Measurements from ENCODE around the gene CSRNP3. TPM values are rescaled to one million over a fixed set of nuclear protein-coding genes. Genes with fewer than 3 reads are reported as not detected.

The CSRNP3 gene
- total and polyA plus RNA-seq, 11 donors = 0.87 to 10.6 (median 4.4) TPM

- DNase-seq (no peak), ATAC-seq (no peak)
- H3K27ac ChIP-seq = no peak overlapping the region
- intact Hi-C loops (cut with DNase I) = loop anchor here in 1 of 10 donors (10.0 kb wide), 1 partner anchor 104 kb away; no protein-coding TSS in a partner anchor
- no peak overlapping the region for H3K4me3 ChIP-seq
- H3K9me3 ChIP-seq = peaks cover 0 to 13% (median 0%) of the 10 kb centered on the region in 12 donors
- no peaks in the 10 kb centered on the region for H3K27me3 ChIP-seq
- H3K4me1 ChIP-seq = peaks cover 0 to 15% (median 0%) of the 10 kb centered on the region in 12 donors
- WGBS, 4 donors = 79 to 95% (median 89%) methylated on average over 1 of the region's 1 CpG
- TF ChIP-seq CTCF (IDR thresholded peaks at IDR 0.05) (no peak), POLR2A (IDR thresholded peaks at IDR 0.05) (no peak)
- H3K36me3 ChIP-seq = no peaks in the 10 kb centered on the region
Observed at GRCh38 chr2:165618806-165619205, 149.3 kb downstream of the CSRNP3 start.

GRCh38 chr2:165621086-165621560 lies 151.6 kb downstream of the CSRNP3 start:
- WGBS, 4 donors = 42 to 56% (median 48%) methylated on average over 5 of the region's 5 CpGs
- Histone ChIP-seq H3K36me3 (no peaks in the 10 kb centered on the region), H3K4me1 (peaks cover 0 to 15% (median 0%) of the 10 kb centered on the region in 12 donors), H3K27me3 (no peaks in the 10 kb centered on the region), H3K9me3 (peaks cover 0 to 13% (median 0%) of the 10 kb centered on the region in 12 donors), H3K27ac (no peak overlapping the region), H3K4me3 (no peak overlapping the region)
- TF ChIP-seq POLR2A (IDR thresholded peaks at IDR 0.05) (no peak), CTCF (IDR thresholded peaks at IDR 0.05) (no peak)
- DNase-seq (no peak), ATAC-seq (peak in 2 of 4 donors; percentile 29 to 50)
- intact Hi-C loops (cut with DNase I) = no loop called here

GRCh38 chr2:165623161-165623560 lies 153.7 kb downstream of the CSRNP3 start:
- DNase-seq (no peak), ATAC-seq (no peak)
- H3K9me3 ChIP-seq = no peaks in the 10 kb centered on the region
- peaks cover 0 to 5% (median 0%) of the 10 kb centered on the region in 9 donors for H3K36me3 ChIP-seq
- WGBS, 4 donors = 91 to 97% (median 96%) methylated on average over 10 of the region's 10 CpGs
- H3K4me1 ChIP-seq = peaks cover 0 to 15% (median 0%) of the 10 kb centered on the region in 12 donors
- intact Hi-C loops (cut with DNase I) = no loop called here
- H3K27ac ChIP-seq = no peak overlapping the region
- TF ChIP-seq POLR2A (IDR thresholded peaks at IDR 0.05) (no peak), CTCF (IDR thresholded peaks at IDR 0.05) (no peak)
- no peak overlapping the region for H3K4me3 ChIP-seq
- H3K27me3 ChIP-seq = no peaks in the 10 kb centered on the region

- intact Hi-C loops (cut with DNase I) = no loop called here
- Histone ChIP-seq H3K9me3 (no peaks in the 10 kb centered on the region), H3K27ac (no peak overlapping the region), H3K27me3 (no peaks in the 10 kb centered on the region), H3K4me3 (no peak overlapping the region), H3K4me1 (peaks cover 0 to 15% (median 0%) of the 10 kb centered on the region in 12 donors), H3K36me3 (peaks cover 0 to 5% (median 0%) of the 10 kb centered on the region in 9 donors)
- no peak for ATAC-seq
- 91 to 94% (median 92%) methylated on average over 6 of the region's 6 CpGs for WGBS, 4 donors
- no peak for DNase-seq
- TF ChIP-seq CTCF (IDR thresholded peaks at IDR 0.05) = no peak
- no peak for TF ChIP-seq POLR2A (IDR thresholded peaks at IDR 0.05)
Observed at GRCh38 chr2:165623783-165624469, 154.4 kb downstream of the CSRNP3 start.

Measured in heart left ventricle (tissue), 16 donors.